GM12873 (cell line): ENCODE data around the gene ALOX15.

ENCODE experiments used
- CTCF ChIP-seq: IDR thresholded peaks from 2 replicates; pipeline ENCODE4 v1.5.1; 2012; ENCODE audit warnings: low read depth, mild to moderate bottlenecking, moderate library complexity, low read length, control low read depth; ENCODE audit not compliant: insufficient read depth; ENCODE audit errors: missing control alignments

Gene ALOX15

DNA sequence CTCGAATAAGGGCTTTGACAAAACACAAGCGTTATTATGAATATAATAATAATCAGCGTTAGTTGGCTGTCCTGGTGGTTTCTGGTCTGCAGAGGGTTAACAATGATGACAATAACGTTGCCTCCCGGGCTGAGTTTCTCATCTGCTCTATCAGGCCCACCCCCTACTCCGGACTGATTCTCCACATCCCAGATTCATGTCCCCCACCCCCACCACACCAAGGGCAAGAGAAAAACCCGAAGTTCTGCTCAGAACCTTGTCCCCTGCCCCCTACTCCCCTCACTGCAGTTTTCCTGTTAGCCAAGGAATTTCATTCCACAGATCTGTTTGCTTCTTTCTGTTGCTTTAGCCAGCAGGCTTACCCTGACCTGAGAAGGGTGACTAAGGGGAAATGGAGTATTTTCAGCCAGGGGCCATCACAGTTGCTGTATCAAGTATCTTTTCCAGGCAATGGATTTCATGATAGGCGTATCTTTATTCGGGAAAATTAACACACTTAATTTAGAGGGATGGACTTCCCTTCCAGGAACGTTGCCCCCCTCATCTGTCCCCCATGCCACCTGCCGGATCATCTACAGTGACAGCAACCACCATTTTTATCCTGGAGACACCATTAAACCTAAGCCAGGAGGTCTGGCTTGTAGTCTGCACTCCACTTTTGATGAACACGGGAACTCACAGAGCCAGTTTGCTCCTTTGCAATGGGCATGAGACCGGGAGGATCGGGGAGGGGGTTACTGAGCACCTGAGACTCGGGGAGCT lies 23.7 kb downstream of the ALOX15 start:
- no peak for TF ChIP-seq CTCF

GRCh38 chr17:4617090-4617489 lies 24.4 kb downstream of the ALOX15 start:
- no peak for TF ChIP-seq CTCF

GRCh38 chr17:4616476-4616875 lies 25.0 kb downstream of the ALOX15 start:
- TF ChIP-seq CTCF: no peak

DNA sequence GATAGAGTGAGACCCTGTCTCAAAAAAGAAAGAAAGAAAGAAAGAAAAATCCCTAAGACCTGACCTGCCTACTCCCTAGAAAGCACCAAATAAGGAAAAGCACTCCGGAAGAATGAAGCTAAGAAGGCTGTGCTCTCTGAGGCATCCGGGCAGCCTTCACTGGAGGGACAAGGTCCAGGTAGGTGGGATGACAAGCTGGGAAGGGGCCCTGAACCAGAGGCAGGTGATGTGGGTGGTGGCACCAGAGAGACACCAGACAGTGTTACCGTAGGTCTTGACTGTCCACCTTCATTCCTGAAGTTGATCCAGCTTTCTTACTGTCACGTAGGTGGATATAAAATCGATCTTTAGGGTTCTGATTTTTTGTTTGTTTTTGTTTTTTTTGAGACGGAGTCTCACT lies 30.8 kb downstream of the ALOX15 start:
- no peak for TF ChIP-seq CTCF

- no peak for TF ChIP-seq CTCF
Observed at GRCh38 chr17:4610162-4610561, 31.3 kb downstream of the ALOX15 start.

- no peak for TF ChIP-seq CTCF
Observed at GRCh38 chr17:4609761-4610160, 31.7 kb downstream of the ALOX15 start.

GRCh38 chr17:4607773-4608187 lies 33.7 kb downstream of the ALOX15 start:
- TF ChIP-seq CTCF: no peak
